GM18505 (cell line): ENCODE data around the gene ABHD8.

Experiments
- ATAC-seq: cut with Tn5 transposase; IDR thresholded peaks from one replicate; pipeline ENCODE4 v1.9.1; 2021; ENCODE audit not compliant: unreplicated experiment
- POLR2A ChIP-seq: IDR thresholded peaks from 4 replicates; pipeline ENCODE4 v1.6.1; 2011; ENCODE audit warnings: borderline replicate concordance; ENCODE audit not compliant: insufficient read depth, insufficient read length; ENCODE audit errors: extremely low read depth

The ABHD8 gene

GRCh38 chr19:17338433-17339078 lies 35.3 kb upstream of the ABHD8 start:
- no peak for ATAC-seq
- TF ChIP-seq POLR2A = no peak

- no peak for TF ChIP-seq POLR2A
- no peak for ATAC-seq
Measured at GRCh38 chr19:17337675-17338432, 34.6 kb upstream of the ABHD8 start.

- peak; percentile 69 for TF ChIP-seq POLR2A
Measured at GRCh38 chr19:17336872-17337674, 33.8 kb upstream of the ABHD8 start, which contains the start of gene GTPBP3. Gene GTPBP3, plus strand, starts transcription at chr19:17337553. Its CDS starts 59 bp downstream, at chr19:17337612.

GRCh38 chr19:17335575-17335974 lies 32.4 kb upstream of the ABHD8 start:
- TF ChIP-seq POLR2A = no peak
- ATAC-seq = no peak

More at GRCh38 chr19:17336872-17337674, 33.8 kb upstream of the ABHD8 start, which contains the start of gene GTPBP3:
- peak; percentile 69 for ATAC-seq

- TF ChIP-seq POLR2A = peak; percentile 23
Measured at GRCh38 chr19:17334414-17335409, 31.5 kb upstream of the ABHD8 start, which contains the start of gene ANO8. Gene ANO8, minus strand, starts transcription at chr19:17334855. Its CDS starts 185 bp downstream, at chr19:17334670.

GRCh38 chr19:17333611-17334413 lies 30.6 kb upstream of the ABHD8 start:
- no peak for ATAC-seq

More at GRCh38 chr19:17334414-17335409, 31.5 kb upstream of the ABHD8 start, which contains the start of gene ANO8:
- ATAC-seq = peak; percentile 52

GRCh38 chr19:17332677-17333581 lies 29.7 kb upstream of the ABHD8 start:
- no peak for TF ChIP-seq POLR2A
- ATAC-seq = no peak

More at GRCh38 chr19:17333611-17334413, 30.6 kb upstream of the ABHD8 start:
- no peak for TF ChIP-seq POLR2A

- ATAC-seq = no peak
- no peak for TF ChIP-seq POLR2A
Measured at GRCh38 chr19:17332360-17332676, 29.1 kb upstream of the ABHD8 start.

- TF ChIP-seq POLR2A = no peak
- no peak for ATAC-seq
Measured at GRCh38 chr19:17331045-17331558, 27.9 kb upstream of the ABHD8 start.

- no peak for ATAC-seq
- TF ChIP-seq POLR2A = no peak
Measured at GRCh38 chr19:17330262-17331044, 27.2 kb upstream of the ABHD8 start.
